NCI-H128 (cell line): Measurements from ENCODE around the gene PEAR1.

Experiments
- DNase-seq: peaks from one replicate; lab custom pipeline; 2025; ENCODE audit not compliant: unreplicated experiment; lab: John Stamatoyannopoulos, UW

PEAR1 gene

GRCh38 chr1:156881101-156881500, 12.4 kb upstream of the PEAR1 start:
- DNase-seq: no peak

GRCh38 chr1:156881663-156882062, 11.9 kb upstream of the PEAR1 start:
- DNase-seq: no peak

- no peak for DNase-seq
These were observed 11.0 kb upstream of the PEAR1 start for GRCh38 chr1:156882543-156882942.

- no peak for DNase-seq
These were observed 9.6 kb upstream of the PEAR1 start for GRCh38 chr1:156883919-156884318.

GRCh38 chr1:156884560-156885184, 8.8 kb upstream of the PEAR1 start:
- DNase-seq: no peak

GRCh38 chr1:156885314-156885713, 8.2 kb upstream of the PEAR1 start:
- no peak for DNase-seq

GRCh38 chr1:156885880-156886355, 7.6 kb upstream of the PEAR1 start:
- no peak for DNase-seq

GRCh38 chr1:156886583-156887281, 6.8 kb upstream of the PEAR1 start:
- no peak for DNase-seq

- no peak for DNase-seq
These were observed 6.2 kb upstream of the PEAR1 start for GRCh38 chr1:156887317-156887716.

- DNase-seq: no peak
These were observed 5.8 kb upstream of the PEAR1 start for GRCh38 chr1:156887734-156888133.

GRCh38 chr1:156889802-156890580, 3.5 kb upstream of the PEAR1 start:
- peak; percentile 69 for DNase-seq

- DNase-seq: peak; percentile 79
These were observed 1.1 kb upstream of the PEAR1 start for GRCh38 chr1:156892190-156893047.

GRCh38 chr1:156894001-156894400, 483 bp downstream of the PEAR1 start:
- no peak for DNase-seq

- DNase-seq: no peak
These were observed 1.4 kb downstream of the PEAR1 start for GRCh38 chr1:156894711-156895454.

GRCh38 chr1:156895455-156895812, 1.9 kb downstream of the PEAR1 start:
- DNase-seq: no peak

- DNase-seq: no peak
These were observed 2.4 kb downstream of the PEAR1 start for GRCh38 chr1:156895927-156896326.

GRCh38 chr1:156896490-156897033, 3.0 kb downstream of the PEAR1 start:
- DNase-seq: no peak

GRCh38 chr1:156897078-156897825, 3.7 kb downstream of the PEAR1 start:
- DNase-seq: no peak

- DNase-seq: no peak
These were observed 4.6 kb downstream of the PEAR1 start for GRCh38 chr1:156898161-156898566.
